Stimulated activated CD4-positive, alpha-beta T cell treated with anti-CD3 and anti-CD28 coated beads, TNF-alpha, amount 100 ng/mL, for 4 hours (primary cell): ENCODE results near the gene CD52.
"Not testable (repeated sequence)": the region's sequence is repeated elsewhere in the genome, so short reads cannot be mapped to it uniquely, and the experiment has no call there.

Source experiments
- DNase-seq, 3 experiments: peaks; one replicate each; pipeline ENCODE4 v3.0.0-alpha.2; 2020; ENCODE audit warnings: low read depth in 3 of 3

The CD52 gene

GRCh38 chr1:26300578-26301275 lies 17.0 kb upstream of the CD52 start:
- DNase-seq, result no peak

- DNase-seq, result no peak
Measured at GRCh38 chr1:26302733-26303405, 14.9 kb upstream of the CD52 start.

DNA sequence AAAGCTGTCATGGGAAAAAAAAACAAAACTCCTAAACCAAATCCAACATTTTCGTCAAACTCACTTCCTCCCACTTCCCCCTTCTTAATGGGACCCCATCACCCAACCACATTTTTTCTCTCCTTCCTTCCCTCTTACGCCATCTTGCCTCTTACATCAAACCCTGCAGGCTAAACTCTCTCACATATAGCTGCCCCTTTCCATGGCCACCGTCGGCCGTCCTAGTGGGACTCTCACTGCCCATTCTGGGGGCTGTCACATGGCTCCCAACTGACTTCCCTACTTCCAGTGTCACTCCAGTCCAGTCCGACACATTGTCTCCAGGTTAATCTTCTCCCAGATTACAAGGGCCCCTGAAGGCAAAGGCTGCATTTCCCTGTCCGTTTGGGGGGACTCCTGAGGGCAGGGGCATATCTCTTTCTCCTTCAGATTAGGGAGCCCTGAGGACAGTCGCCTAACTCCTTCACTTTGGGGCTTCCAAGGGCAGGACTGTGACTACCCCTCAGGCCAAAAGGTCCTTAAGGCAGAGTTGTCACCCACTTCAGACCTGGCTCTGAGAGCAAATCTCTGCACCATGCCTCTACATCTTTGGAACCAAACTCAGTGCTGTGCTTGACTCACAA lies 12.0 kb upstream of the CD52 start:
- no peak for DNase-seq

DNA sequence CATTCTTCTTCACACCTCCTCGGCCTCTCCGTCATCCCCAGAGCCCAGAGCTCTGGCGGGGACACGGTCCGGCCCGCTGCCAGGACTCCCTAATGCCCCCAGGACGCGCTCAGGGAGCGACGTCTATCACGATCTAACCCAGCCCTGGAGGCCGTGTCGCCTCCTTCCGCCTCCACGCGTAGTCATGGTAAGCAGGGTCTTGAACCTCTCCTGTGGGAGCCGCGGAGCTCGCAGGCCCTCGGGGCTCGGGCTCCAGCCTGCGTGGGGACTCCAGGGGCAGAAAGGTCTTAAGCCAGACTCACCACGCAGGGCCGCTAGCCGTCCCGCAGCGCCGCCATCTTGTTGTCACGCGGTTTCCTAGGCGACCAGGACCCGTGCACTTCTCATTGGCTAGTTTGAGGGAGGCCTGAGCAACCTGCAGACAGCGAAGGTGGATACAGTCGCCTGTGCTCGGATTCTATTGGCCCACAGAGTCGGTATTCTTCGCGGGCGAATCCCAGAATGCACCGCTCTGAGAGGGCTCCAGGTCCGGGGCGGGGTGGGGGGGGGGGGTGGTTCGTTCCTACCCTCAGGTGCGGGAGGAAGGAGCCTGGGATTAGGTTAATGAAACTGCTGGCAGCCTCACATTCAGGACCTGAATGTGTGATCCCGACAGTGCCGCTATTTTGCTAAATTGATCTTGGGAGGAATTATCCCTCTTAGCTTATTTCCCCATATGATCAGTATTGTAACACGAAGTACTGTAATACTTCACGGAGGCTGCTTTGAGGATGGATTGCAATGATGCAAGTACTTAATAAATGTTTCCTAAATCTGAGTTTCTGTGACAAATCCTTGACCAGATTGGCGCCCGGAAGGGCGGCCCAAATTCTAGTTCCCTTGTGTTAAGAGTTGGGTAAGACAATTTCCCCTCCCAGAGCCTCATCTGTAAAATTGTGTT lies 11.2 kb upstream of the CD52 start, which contains the start of gene UBXN11:
Gene UBXN11 (minus strand): TSS at position 347 of the 940 bp plus-strand sequence. CDS start 3,753 bp downstream, outside the sequence.
- peak; percentile 70 to 85 (median 81) for DNase-seq

DNA sequence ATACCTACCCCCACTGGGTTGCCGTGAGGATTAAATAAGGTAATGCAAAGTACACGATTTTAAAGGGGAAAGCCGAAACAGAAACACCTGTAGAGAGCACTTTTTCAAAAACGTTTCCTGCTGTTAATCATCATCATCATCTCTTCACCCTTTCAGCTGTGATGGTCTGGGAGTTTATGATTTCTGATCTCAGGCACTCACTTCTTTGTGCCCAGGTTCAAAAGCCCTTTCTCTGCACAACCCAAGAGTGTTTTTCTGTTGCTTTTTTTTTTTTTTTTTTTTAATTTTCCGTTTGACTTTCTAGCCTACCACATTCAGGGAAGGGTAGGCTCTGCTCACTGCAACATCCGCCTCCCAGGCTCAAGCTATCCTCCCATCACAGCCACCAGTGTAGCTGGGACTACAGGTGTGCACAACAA lies 10.4 kb upstream of the CD52 start:
- no peak for DNase-seq

DNA sequence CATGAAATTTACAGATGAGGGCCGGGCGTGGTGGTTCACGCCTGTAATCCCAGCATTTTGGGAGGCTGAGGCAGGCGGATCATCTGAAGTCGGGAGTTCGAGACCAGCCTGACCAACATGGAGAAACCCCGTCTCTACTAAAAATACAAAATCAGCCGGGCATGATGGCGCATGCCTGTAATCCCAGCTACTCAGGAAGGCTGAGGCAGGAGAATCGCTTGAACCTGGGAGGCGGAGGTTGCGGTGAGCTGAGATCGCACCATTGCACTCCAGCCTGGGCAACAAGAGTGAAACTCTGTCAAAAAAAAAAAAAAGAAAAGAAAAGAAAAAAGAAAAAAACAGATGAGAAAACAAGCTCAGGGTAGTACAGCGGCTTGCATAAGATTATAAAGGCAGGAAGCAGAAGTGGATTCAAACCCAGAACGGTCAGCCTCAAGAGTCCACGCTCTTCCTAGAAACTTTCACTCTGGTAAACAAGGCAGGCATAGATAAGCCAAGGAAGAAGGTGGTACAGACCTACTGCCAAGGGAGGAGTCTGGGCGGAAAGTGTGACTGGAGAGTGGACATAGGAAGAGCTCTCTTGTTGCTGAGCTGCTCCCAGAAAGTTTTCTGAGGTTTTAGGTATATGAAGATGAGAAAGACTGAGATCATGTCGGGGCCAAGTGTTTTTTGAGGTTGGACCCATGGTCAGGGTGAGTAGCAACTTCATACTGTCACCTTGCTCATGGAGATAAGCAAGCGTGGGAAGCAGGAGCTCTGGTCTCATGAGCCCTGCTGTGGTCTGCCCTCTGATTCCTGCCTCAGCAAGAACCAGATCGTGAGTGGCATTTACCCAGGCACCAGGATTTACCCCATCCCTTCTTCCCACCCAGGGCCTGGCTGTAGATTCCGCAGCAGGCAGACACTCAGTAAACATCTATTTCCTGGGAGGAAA lies 9.5 kb upstream of the CD52 start:
- DNase-seq, result not testable (repeated sequence)

GRCh38 chr1:26314501-26314900 lies 3.3 kb upstream of the CD52 start:
- no peak for DNase-seq

DNA sequence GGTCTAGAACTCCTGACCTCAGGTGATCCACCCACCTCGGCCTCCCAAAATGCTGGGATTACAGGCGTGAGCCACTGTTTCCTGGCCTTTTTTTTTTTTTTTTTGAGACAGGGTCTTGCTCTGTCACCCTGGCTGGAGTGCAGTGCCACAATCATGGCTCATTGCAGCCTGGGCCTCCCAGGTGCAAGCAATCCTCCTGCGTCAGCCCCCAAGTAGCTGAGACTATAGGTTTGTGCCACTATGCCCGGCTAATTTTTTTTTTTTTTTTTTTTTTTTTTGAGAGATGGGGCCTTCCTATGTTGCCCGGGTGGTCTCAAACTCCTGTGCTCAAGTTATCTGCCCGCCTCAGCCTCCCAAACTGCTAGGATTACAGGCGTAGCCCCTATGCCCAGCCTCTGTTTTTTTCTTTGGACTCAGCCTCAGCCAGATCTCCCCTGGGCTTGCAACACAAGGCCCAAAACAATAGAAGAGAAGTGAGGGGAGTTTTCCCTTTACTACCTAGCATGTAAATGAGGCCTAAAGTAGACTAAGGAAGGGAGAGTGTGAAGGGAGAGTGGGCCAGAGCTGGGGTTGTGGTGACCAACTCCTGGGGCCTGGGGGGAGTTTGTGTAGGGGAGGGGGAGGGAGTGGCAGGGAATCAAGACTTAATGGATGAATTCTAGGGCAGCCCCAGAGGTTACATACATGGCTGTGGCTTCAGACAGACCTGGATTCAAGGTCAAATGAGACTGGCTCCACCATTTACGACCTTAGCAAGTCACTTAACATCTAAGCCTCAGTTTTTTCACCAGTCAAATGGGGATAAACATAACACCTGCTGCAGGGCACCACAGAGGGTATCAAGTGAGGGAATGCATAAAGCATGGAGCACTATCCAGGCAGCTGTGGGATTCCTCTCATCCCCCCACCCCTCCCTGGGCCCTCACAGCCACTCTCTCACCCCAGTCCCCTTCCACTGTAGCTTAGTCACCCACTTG lies 1.6 kb upstream of the CD52 start:
- no peak for DNase-seq

GRCh38 chr1:26317146-26317545 lies 612 bp upstream of the CD52 start:
- DNase-seq, result no peak

DNA sequence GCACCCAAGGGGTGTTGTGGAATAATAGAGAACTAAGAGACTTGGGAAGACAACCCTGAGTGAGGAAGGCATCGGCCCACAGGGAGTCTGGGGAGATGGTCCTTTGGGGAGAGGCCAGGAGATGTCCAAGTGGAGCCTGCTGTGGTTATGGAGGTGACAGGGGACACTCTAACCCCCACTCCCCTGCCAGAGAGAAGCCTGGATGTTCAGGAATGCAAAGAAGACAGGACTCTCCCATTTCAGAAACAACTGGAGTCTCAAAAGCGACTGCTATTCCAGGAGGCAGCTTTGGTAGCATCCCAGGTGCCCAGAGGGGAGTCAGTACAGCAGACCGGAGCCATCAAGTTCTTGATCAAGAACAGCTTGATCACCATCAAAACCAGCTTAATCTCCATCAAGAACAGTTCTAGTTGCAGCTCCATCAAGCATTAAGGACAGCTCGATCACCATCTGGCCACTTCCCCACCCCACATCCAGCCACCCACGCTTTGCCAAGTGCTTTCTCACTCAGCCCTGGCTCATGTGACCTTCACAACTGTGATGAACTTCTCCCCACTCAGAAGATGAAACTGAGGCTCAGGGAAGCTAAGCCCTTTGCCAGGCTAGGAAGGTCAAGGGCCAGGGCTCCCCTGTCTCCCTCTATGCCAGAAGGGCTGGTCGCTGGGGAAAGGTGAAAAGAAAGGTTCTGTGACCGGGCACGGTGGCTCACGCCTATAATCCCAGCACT lies 743 bp downstream of the CD52 start:
- DNase-seq, result no peak

DNA sequence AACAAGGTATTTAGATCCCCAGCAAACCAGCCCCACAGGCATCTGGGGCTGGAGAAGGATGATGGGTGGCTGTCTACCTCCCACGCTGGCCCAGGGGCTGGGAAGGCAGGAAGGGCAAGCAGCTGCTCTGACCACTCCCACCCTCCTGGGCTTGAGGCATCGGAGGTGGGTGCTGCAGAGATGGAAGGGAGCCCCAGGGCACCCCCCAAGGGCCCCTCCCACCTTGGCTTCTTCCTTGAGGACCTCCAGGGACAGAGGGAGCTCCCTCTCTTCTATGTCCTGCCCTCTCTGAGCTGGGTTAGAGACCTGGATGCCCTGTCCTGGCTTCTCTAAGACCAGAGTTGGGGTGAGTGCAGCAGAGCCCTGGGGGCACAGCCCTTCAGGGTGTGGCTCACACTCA lies 3.1 kb downstream of the CD52 start:
- DNase-seq, result no peak

GRCh38 chr1:26321315-26322041 lies 3.7 kb downstream of the CD52 start:
- DNase-seq, result peak; percentile 91 to 95 (median 93)

GRCh38 chr1:26322042-26322331 lies 4.2 kb downstream of the CD52 start:
- DNase-seq, result no peak

DNA sequence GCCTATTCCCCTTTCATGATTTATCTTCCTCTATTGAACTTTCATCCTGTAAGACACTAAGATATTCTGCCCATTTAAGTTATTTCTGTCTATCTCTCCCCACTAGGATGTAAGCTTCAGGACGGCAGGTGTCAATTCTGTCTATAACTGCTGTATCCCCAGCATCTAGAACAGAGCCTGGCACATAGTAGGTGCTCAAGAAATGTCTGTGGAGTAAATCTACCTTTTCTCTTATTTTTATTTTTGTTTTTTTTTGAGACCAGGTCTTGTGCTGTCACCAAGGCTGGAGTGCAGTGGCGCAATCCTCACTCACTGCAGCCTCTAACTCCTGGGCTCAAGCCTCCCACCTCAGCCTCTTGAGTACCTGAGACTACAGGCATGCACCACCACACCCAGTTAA lies 5.6 kb downstream of the CD52 start:
- no peak for DNase-seq

- no peak for DNase-seq
Measured at GRCh38 chr1:26324550-26324949, 6.8 kb downstream of the CD52 start.

- DNase-seq, result no peak
Measured at GRCh38 chr1:26327956-26328362, 10.2 kb downstream of the CD52 start.

- DNase-seq, result no peak
Measured at GRCh38 chr1:26328597-26328996, 10.8 kb downstream of the CD52 start.

- DNase-seq, result not testable (repeated sequence)
Measured at GRCh38 chr1:26329380-26329779, 11.6 kb downstream of the CD52 start.
